Brain microvascular endothelial cell (primary cell): ENCODE measurements around the gene MACROD2.

Experiments used
- DNase-seq: peaks from one replicate; pipeline ENCODE4 v3.0.0-alpha.2; 2020
- H3K27ac ChIP-seq: fragments of 250-450 bp; sonication (Bioruptor Pico); 2 replicates; pipeline ENCODE4 v1.5.1; 2020; ENCODE audit warnings: mild to moderate bottlenecking, moderate library complexity
- H3K27me3 ChIP-seq: fragments of 250-450 bp; sonication (Bioruptor Pico); replicated peaks from 2 replicates; pipeline ENCODE4 v1.5.1; 2020; ENCODE audit warnings: mild to moderate bottlenecking
- H3K36me3 ChIP-seq: fragments of 250-450 bp; sonication (Bioruptor Pico); replicated peaks from 2 replicates; pipeline ENCODE4 v1.5.1; 2020; ENCODE audit warnings: mild to moderate bottlenecking
- H3K4me3 ChIP-seq: 2 replicates; pipeline ENCODE4 v1.5.1; 2011; ENCODE audit warnings: low read depth, mild to moderate bottlenecking, control low read depth, low read length, moderate library complexity
- CTCF ChIP-seq: IDR thresholded peaks from 2 replicates; pipeline ENCODE4 v1.5.1; 2011; ENCODE audit warnings: low read depth, mild to moderate bottlenecking, moderate library complexity, low read length, control low read depth, inconsistent platforms; ENCODE audit errors: missing control alignments
- in situ Hi-C: cut with HindIII; loops from 2 replicates; pipeline ENCODE4 v1.10.0; 2017; ENCODE audit warnings: low sequenced_read_pairs, low pct_ligation_motif_present

MACROD2 gene

GRCh38 chr20:15603978-15604805 lies 1608.9 kb downstream of the MACROD2 start:
- Histone ChIP-seq H3K36me3 (no peaks in the 10 kb centered on the region), H3K27ac (no peak overlapping the region), H3K4me3 (no peak overlapping the region), H3K27me3 (no peaks in the 10 kb centered on the region)
- DNase-seq, result no peak
- in situ Hi-C loops, result no loop called here
- TF ChIP-seq CTCF, result no peak

GRCh38 chr20:15609921-15610320 lies 1614.6 kb downstream of the MACROD2 start:
- no peak for DNase-seq
- no peak overlapping the region for H3K27ac ChIP-seq
- in situ Hi-C loops, result no loop called here
- H3K4me3 ChIP-seq, result no peak overlapping the region
- no peak for TF ChIP-seq CTCF
- no peaks in the 10 kb centered on the region for H3K27me3 ChIP-seq
- H3K36me3 ChIP-seq, result no peaks in the 10 kb centered on the region

GRCh38 chr20:15610787-15611186 lies 1615.5 kb downstream of the MACROD2 start:
- no peaks in the 10 kb centered on the region for H3K36me3 ChIP-seq
- no peak for DNase-seq
- no peak overlapping the region for H3K4me3 ChIP-seq
- no peak overlapping the region for H3K27ac ChIP-seq
- in situ Hi-C loops, result no loop called here
- no peaks in the 10 kb centered on the region for H3K27me3 ChIP-seq
- TF ChIP-seq CTCF, result no peak

- in situ Hi-C loops, result no loop called here
- Histone ChIP-seq H3K4me3 (no peak overlapping the region), H3K36me3 (no peaks in the 10 kb centered on the region), H3K27me3 (no peaks in the 10 kb centered on the region), H3K27ac (no peak overlapping the region)
- TF ChIP-seq CTCF, result no peak
- no peak for DNase-seq
Measured at GRCh38 chr20:15611541-15611940, 1616.2 kb downstream of the MACROD2 start.

- H3K36me3 ChIP-seq, result no peaks in the 10 kb centered on the region
- in situ Hi-C loops, result no loop called here
Measured at GRCh38 chr20:15612198-15612597, 1616.9 kb downstream of the MACROD2 start.

More at GRCh38 chr20:15612198-15612597, 1616.9 kb downstream of the MACROD2 start:
- no peak overlapping the region for H3K4me3 ChIP-seq
- no peak for DNase-seq
- TF ChIP-seq CTCF, result no peak
- H3K27ac ChIP-seq, result no peak overlapping the region
- no peaks in the 10 kb centered on the region for H3K27me3 ChIP-seq
